OCI-LY1 (cell line): ENCODE measurements around the gene E2F1.

ENCODE experiments used
- H2AFZ ChIP-seq: fragments of 200-600 bp; sonication (generic), shearing (Covaris generic); 2 replicates; pipeline ENCODE4 v1.6.0; 2014; ENCODE audit warnings: antibody characterized with exemption, mild to moderate bottlenecking, low read length
- H3F3A ChIP-seq: fragments of 200-600 bp; sonication (generic), shearing (Covaris generic); 2 replicates; pipeline ENCODE4 v1.6.0; 2014; ENCODE audit warnings: mild to moderate bottlenecking, antibody characterized with exemption, low read length, moderate library complexity; ENCODE audit not compliant: insufficient read depth
- H3K27ac ChIP-seq: fragments of 200-600 bp; sonication (generic); 2 replicates; pipeline ENCODE4 v1.5.1; 2014; ENCODE audit warnings: low read length, mixed run types, mild to moderate bottlenecking, low read depth; ENCODE audit not compliant: poor library complexity, severe bottlenecking
- H3K27me3 ChIP-seq: fragments of 200-600 bp; sonication (generic); 2 replicates; pipeline ENCODE4 v1.6.0; 2014; ENCODE audit warnings: antibody characterized with exemption, mild to moderate bottlenecking, low read length, moderate library complexity; ENCODE audit not compliant: insufficient read depth
- H3K36me3 ChIP-seq: fragments of 200-600 bp; sonication (generic); 2 replicates; pipeline ENCODE4 v1.6.1; 2014; ENCODE audit warnings: mild to moderate bottlenecking, antibody characterized with exemption, low read length, moderate library complexity, mixed read lengths; ENCODE audit not compliant: insufficient read depth
- H3K4me1 ChIP-seq: fragments of 200-600 bp; sonication (generic); 2 replicates; pipeline ENCODE4 v1.5.1; 2014; ENCODE audit warnings: mild to moderate bottlenecking, low read length, moderate library complexity; ENCODE audit not compliant: insufficient read depth, severe bottlenecking
- H3K4me2 ChIP-seq: fragments of 200-600 bp; sonication (generic), shearing (Covaris generic); 2 replicates; pipeline ENCODE4 v1.6.1; 2014; ENCODE audit warnings: low read length
- H3K4me3 ChIP-seq: fragments of 200-600 bp; sonication (generic); 2 replicates; pipeline ENCODE4 v1.5.1; 2014; ENCODE audit warnings: low read length, low read depth, mild to moderate bottlenecking, mixed read lengths; ENCODE audit not compliant: poor library complexity, severe bottlenecking
- H3K79me2 ChIP-seq: fragments of 200-600 bp; shearing (Covaris generic); 2 replicates; pipeline ENCODE4 v1.6.1; 2016; ENCODE audit warnings: mixed run types, low read length, mixed read lengths; ENCODE audit not compliant: insufficient read depth
- H3K9ac ChIP-seq: fragments of 200-600 bp; sonication (generic), shearing (Covaris generic); 2 replicates; pipeline ENCODE4 v1.6.1; 2014; ENCODE audit warnings: mild to moderate bottlenecking, low read length, mixed read lengths
- H3K9me2 ChIP-seq: fragments of 200-600 bp; sonication (generic), shearing (Covaris generic); 2 replicates; pipeline ENCODE4 v1.6.1; 2014; ENCODE audit warnings: low read depth, mild to moderate bottlenecking, low read length, mixed read lengths
- H3K9me3 ChIP-seq: fragments of 200-600 bp; shearing (Covaris generic); 2 replicates; pipeline ENCODE4 v1.6.1; 2014; ENCODE audit warnings: low read length, mixed read lengths
- H4K20me1 ChIP-seq: fragments of 200-600 bp; sonication (generic), shearing (Covaris generic); 2 replicates; pipeline ENCODE4 v1.6.0; 2016; ENCODE audit warnings: mild to moderate bottlenecking, low read length; ENCODE audit not compliant: insufficient read depth
- CTCF ChIP-seq: fragments of 200-600 bp; sonication (generic), shearing (Covaris generic); IDR thresholded peaks from 2 replicates; pipeline ENCODE4 v1.5.1; 2017; ENCODE audit warnings: mild to moderate bottlenecking, antibody characterized with exemption, low read length, moderate library complexity, mixed read lengths
- EZH2 ChIP-seq: fragments of 200-600 bp; sonication (generic), shearing (Covaris generic); IDR thresholded peaks from 2 replicates; pipeline ENCODE4 v1.8.0; 2017; ENCODE audit warnings: borderline replicate concordance, mixed run types, mild to moderate bottlenecking, antibody characterized with exemption, low read length, moderate library complexity, mixed read lengths

Gene E2F1

GRCh38 chr20:33686100-33686983 lies at the start of gene E2F1:
Gene E2F1 (minus strand): TSS chr20:33686385. CDS start chr20:33686264, 121 bp downstream.
- peak; percentile 5; the same call in 1 of the 2 replicates for TF ChIP-seq CTCF
- no peak for TF ChIP-seq EZH2
- H3K4me3 ChIP-seq: peak within 1 kb of the TSS; percentile 75
- H3K27me3 ChIP-seq: no peaks in the 10 kb centered on the region
- H3F3A ChIP-seq: no peaks in the 10 kb centered on the region
- H3K79me2 ChIP-seq: peaks cover 26% of the 10 kb centered on the region
- H3K4me1 ChIP-seq: peaks cover 79% of the 10 kb centered on the region
- no peaks in the 10 kb centered on the region for H3K9me2 ChIP-seq
- H3K4me2 ChIP-seq: peak within 1 kb of the TSS; percentile 88
- no peaks in the 10 kb centered on the region for H4K20me1 ChIP-seq
- no peak within 1 kb of the TSS for H2AFZ ChIP-seq
- no peaks in the 10 kb centered on the region for H3K9me3 ChIP-seq
- H3K27ac ChIP-seq: peak within 1 kb of the TSS; percentile 99
- 0 out of 2 replicates have a peak, but pooled peaks cover 7% of the 10 kb centered on the region for H3K36me3 ChIP-seq
- H3K9ac ChIP-seq: peak within 1 kb of the TSS; percentile 94

- peak overlapping the region; percentile 1; the same call in 1 of the 2 replicates for H3K9ac ChIP-seq
- no peaks in the 10 kb centered on the region for H4K20me1 ChIP-seq
- peak overlapping the region; percentile 82 for H3K4me2 ChIP-seq
- TF ChIP-seq CTCF: no peak
- TF ChIP-seq EZH2: no peak
- H3K9me3 ChIP-seq: peaks cover 12% of the 10 kb centered on the region
- H3K9me2 ChIP-seq: no peaks in the 10 kb centered on the region
- H3F3A ChIP-seq: no peaks in the 10 kb centered on the region
- peaks cover 30% of the 10 kb centered on the region for H3K4me1 ChIP-seq
- no peaks in the 10 kb centered on the region for H3K27me3 ChIP-seq
- no peaks in the 10 kb centered on the region for H3K36me3 ChIP-seq
- no peak overlapping the region; the same call in 1 of the 2 replicates for H2AFZ ChIP-seq
- peak overlapping the region; percentile 19 for H3K4me3 ChIP-seq
- peak overlapping the region; percentile 94 for H3K27ac ChIP-seq
- no peaks in the 10 kb centered on the region for H3K79me2 ChIP-seq
These were observed 47.7 kb upstream of the E2F1 start for GRCh38 chr20:33733654-33734576.

GRCh38 chr20:33732166-33732970 lies 46.2 kb upstream of the E2F1 start:
- H3K4me2 ChIP-seq: peak overlapping the region; percentile 82
- H3K4me1 ChIP-seq: peaks cover 30% of the 10 kb centered on the region
- H3K79me2 ChIP-seq: no peaks in the 10 kb centered on the region
- H4K20me1 ChIP-seq: no peaks in the 10 kb centered on the region
- H2AFZ ChIP-seq: no peak overlapping the region
- no peaks in the 10 kb centered on the region for H3K27me3 ChIP-seq
- no peaks in the 10 kb centered on the region for H3F3A ChIP-seq
- peak overlapping the region; percentile 64 for H3K4me3 ChIP-seq
- H3K36me3 ChIP-seq: no peaks in the 10 kb centered on the region
- peak overlapping the region; percentile 73 for H3K9ac ChIP-seq
- peaks cover 9% of the 10 kb centered on the region for H3K9me3 ChIP-seq
- H3K27ac ChIP-seq: peak overlapping the region; percentile 94
- TF ChIP-seq CTCF (peak; percentile 17; the same call in 1 of the 2 replicates), EZH2 (no peak)
- H3K9me2 ChIP-seq: no peaks in the 10 kb centered on the region
